GM18508 (cell line): ENCODE results near the gene DAB2IP.

ENCODE experiments used
- ATAC-seq: cut with Tn5 transposase; IDR thresholded peaks from one replicate; pipeline ENCODE4 v1.9.1; 2021; ENCODE audit warnings: moderate number of reproducible peaks; ENCODE audit not compliant: insufficient read depth, unreplicated experiment

DAB2IP gene

GRCh38 chr9:121698627-121699570 is 47.5 kb downstream of the DAB2IP start:
- no peak for ATAC-seq

- ATAC-seq: no peak
These were observed 48.2 kb downstream of the DAB2IP start for GRCh38 chr9:121699571-121700164.

GRCh38 chr9:121700165-121700831 is 48.9 kb downstream of the DAB2IP start:
- no peak for ATAC-seq

- no peak for ATAC-seq
These were observed 49.5 kb downstream of the DAB2IP start for GRCh38 chr9:121700832-121701419.

GRCh38 chr9:121701736-121702261 is 50.4 kb downstream of the DAB2IP start:
- ATAC-seq: no peak

- no peak for ATAC-seq
These were observed 51.7 kb downstream of the DAB2IP start for GRCh38 chr9:121703014-121703734.

- ATAC-seq: no peak
These were observed 52.8 kb downstream of the DAB2IP start for GRCh38 chr9:121704281-121704680.

- no peak for ATAC-seq
These were observed 54.8 kb downstream of the DAB2IP start for GRCh38 chr9:121706149-121706750.

- peak; percentile 74 for ATAC-seq
These were observed 56.3 kb downstream of the DAB2IP start for GRCh38 chr9:121707477-121708424.

- no peak for ATAC-seq
These were observed 57.5 kb downstream of the DAB2IP start for GRCh38 chr9:121708768-121709488.

GRCh38 chr9:121709798-121710197 is 58.4 kb downstream of the DAB2IP start:
- ATAC-seq: no peak

- no peak for ATAC-seq
These were observed 59.8 kb downstream of the DAB2IP start for GRCh38 chr9:121711281-121711680.

GRCh38 chr9:121711797-121712196 is 60.4 kb downstream of the DAB2IP start:
- ATAC-seq: no peak

GRCh38 chr9:121713400-121714070 is 62.1 kb downstream of the DAB2IP start:
- ATAC-seq: no peak

- no peak for ATAC-seq
These were observed 62.8 kb downstream of the DAB2IP start for GRCh38 chr9:121714075-121714705.

GRCh38 chr9:121714873-121715272 is 63.4 kb downstream of the DAB2IP start:
- no peak for ATAC-seq
